ES-I3 (cell line): ENCODE data around the gene LPAR1.

Source experiments
- H3K36me3 ChIP-seq: 2 replicates; pipeline ENCODE4 v1.6.1; 2013; ENCODE audit warnings: mild to moderate bottlenecking, low read length, control low read depth, moderate library complexity; ENCODE audit not compliant: insufficient read depth
- H3K4me1 ChIP-seq: 2 replicates; pipeline ENCODE4 v1.6.1; 2013; ENCODE audit warnings: mild to moderate bottlenecking, control low read depth, low read length; ENCODE audit not compliant: insufficient read depth
- H3K9ac ChIP-seq: 2 replicates; pipeline ENCODE4 v1.6.1; 2013; ENCODE audit warnings: low read depth, mild to moderate bottlenecking, low read length, moderate library complexity
- H3K9me3 ChIP-seq: 2 replicates; pipeline ENCODE4 v1.6.1; 2013; ENCODE audit warnings: mild to moderate bottlenecking, low read length, moderate library complexity; ENCODE audit not compliant: control insufficient read depth, insufficient read depth

Gene LPAR1

DNA sequence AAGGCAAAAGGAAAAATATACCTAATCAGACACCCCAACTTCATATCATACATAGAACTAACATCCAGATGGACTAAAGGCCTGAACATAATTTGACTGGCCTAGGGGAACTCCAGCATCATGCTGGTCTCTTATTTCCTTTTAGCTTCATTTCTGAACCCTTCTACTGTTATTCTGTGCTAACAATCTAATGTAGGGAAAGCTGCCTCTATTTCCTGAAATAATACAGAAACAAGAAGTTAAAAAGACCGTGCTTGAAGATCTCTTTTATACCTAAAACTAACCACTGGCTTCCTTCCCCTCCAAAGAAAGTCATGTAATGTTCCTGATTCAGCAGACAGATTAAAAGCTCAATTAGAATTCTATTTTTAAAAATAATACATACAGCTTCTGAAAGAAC lies 36.7 kb downstream of the LPAR1 start:
- no peaks in the 10 kb centered on the region; the same call in 1 of the 2 replicates for H3K4me1 ChIP-seq
- H3K9ac ChIP-seq, result no peak overlapping the region
- H3K9me3 ChIP-seq, result no peaks in the 10 kb centered on the region; the same call in 1 of the 2 replicates
- no peaks in the 10 kb centered on the region for H3K36me3 ChIP-seq

GRCh38 chr9:111000202-111000601 lies 38.1 kb downstream of the LPAR1 start:
- Histone ChIP-seq H3K9me3 (no peaks in the 10 kb centered on the region; the same call in 1 of the 2 replicates), H3K36me3 (no peaks in the 10 kb centered on the region), H3K4me1 (no peaks in the 10 kb centered on the region; the same call in 1 of the 2 replicates), H3K9ac (no peak overlapping the region)

GRCh38 chr9:110999379-110999778 lies 38.9 kb downstream of the LPAR1 start:
- Histone ChIP-seq H3K9me3 (no peaks in the 10 kb centered on the region; the same call in 1 of the 2 replicates), H3K36me3 (no peaks in the 10 kb centered on the region), H3K4me1 (no peaks in the 10 kb centered on the region; the same call in 1 of the 2 replicates), H3K9ac (no peak overlapping the region)

GRCh38 chr9:110997847-110998246 lies 40.4 kb downstream of the LPAR1 start:
- Histone ChIP-seq H3K9ac (no peak overlapping the region), H3K4me1 (no peaks in the 10 kb centered on the region), H3K9me3 (no peaks in the 10 kb centered on the region; the same call in 1 of the 2 replicates), H3K36me3 (no peaks in the 10 kb centered on the region)

DNA sequence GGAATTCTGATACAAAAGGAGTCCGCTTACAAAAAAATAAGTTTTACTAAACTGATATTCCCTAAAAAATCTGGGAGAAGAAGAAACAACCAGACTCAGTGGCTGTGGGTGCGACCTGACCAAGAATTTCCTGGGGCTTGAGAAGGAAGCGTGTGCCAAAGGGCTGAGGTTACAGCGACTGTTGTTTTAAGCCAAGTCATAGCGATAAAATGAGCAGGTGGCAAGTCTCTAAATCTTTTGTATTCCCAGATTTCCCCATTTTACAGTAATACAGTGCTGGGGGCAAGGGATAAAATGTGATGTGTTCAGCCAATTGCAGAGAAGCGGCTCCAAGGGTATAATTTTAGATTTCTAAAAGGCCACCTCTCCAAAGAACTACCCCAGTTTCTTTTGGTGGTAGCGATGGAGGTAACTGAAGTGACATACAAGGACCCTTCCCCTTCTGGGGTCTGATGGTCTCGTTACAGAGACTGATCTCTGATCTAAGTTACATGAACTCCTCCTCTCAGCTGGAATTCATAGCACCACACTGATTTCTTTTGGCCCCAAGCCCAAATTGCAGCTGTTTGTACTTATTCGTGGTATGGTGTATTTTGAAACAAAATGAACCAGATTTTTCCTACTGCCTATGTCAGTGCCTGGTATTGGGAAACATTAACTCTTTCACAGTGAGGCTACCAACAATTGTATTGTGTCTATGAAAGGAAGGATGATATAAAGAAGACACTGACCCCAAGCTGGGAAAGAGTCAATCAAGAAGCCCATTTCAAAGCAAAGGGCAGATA lies 41.6 kb downstream of the LPAR1 start:
- Histone ChIP-seq H3K9ac (no peak overlapping the region), H3K36me3 (no peaks in the 10 kb centered on the region)

DNA sequence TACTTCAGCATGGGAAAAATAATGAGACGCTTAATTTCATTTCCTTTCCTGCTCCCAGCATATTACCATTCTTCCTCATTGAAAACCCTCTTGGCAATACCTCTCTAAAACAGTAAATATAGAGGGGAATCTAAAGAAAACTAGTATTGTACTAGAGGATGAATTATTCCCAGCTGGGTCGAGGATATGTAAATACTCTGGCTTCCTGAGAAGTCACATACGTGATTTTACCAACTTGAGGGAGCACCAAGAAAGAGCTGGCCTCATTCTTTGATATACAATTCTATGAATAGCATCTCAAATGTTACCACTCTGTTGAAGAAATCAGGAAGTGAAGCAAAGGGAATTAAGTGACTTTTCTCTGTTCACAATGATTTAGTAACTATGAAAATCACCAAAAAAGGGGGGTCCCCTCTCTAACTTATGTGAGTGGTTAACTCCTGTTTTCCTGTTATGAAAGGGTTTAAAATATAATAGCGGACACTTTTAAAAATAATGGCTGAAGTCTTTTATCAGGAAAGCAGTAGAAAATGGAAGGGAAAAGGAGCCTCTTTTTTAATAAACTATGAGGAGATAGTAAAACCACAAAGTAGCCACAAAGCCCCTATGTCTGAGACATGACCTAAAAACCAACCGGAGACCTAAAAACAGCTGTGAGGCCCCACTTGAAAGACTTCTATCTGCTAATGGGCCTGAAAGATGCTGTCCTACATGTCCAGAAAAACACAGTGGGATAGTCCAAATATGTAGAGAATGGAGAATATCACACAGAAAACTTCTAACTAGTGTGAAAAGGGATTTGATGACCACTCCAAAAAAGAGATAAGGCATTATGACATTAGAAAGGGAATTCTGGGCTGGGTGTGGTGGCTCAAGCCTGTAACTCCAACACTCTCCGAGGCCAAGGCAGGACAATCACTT lies 42.6 kb downstream of the LPAR1 start:
- Histone ChIP-seq H3K9ac (no peak overlapping the region), H3K4me1 (no peaks in the 10 kb centered on the region), H3K9me3 (no peaks in the 10 kb centered on the region; the same call in 1 of the 2 replicates), H3K36me3 (no peaks in the 10 kb centered on the region)

More for the DNA sequence above, 41.6 kb downstream of the LPAR1 start:
- no peaks in the 10 kb centered on the region; the same call in 1 of the 2 replicates for H3K9me3 ChIP-seq
- no peaks in the 10 kb centered on the region for H3K4me1 ChIP-seq

GRCh38 chr9:110994771-110995241 lies 43.5 kb downstream of the LPAR1 start:
- no peaks in the 10 kb centered on the region for H3K4me1 ChIP-seq
- no peaks in the 10 kb centered on the region; the same call in 1 of the 2 replicates for H3K9me3 ChIP-seq
- H3K9ac ChIP-seq, result no peak overlapping the region
- H3K36me3 ChIP-seq, result no peaks in the 10 kb centered on the region

GRCh38 chr9:110990481-110990880 lies 47.8 kb downstream of the LPAR1 start:
- no peaks in the 10 kb centered on the region for H3K9me3 ChIP-seq
- peaks cover 6% of the 10 kb centered on the region; the same call in 1 of the 2 replicates for H3K4me1 ChIP-seq
- no peaks in the 10 kb centered on the region for H3K36me3 ChIP-seq
- no peak overlapping the region for H3K9ac ChIP-seq

GRCh38 chr9:110986529-110986928 lies 51.7 kb downstream of the LPAR1 start:
- Histone ChIP-seq H3K9ac (no peak overlapping the region), H3K4me1 (peaks cover 10% of the 10 kb centered on the region; the same call in 1 of the 2 replicates), H3K9me3 (no peaks in the 10 kb centered on the region), H3K36me3 (no peaks in the 10 kb centered on the region)

DNA sequence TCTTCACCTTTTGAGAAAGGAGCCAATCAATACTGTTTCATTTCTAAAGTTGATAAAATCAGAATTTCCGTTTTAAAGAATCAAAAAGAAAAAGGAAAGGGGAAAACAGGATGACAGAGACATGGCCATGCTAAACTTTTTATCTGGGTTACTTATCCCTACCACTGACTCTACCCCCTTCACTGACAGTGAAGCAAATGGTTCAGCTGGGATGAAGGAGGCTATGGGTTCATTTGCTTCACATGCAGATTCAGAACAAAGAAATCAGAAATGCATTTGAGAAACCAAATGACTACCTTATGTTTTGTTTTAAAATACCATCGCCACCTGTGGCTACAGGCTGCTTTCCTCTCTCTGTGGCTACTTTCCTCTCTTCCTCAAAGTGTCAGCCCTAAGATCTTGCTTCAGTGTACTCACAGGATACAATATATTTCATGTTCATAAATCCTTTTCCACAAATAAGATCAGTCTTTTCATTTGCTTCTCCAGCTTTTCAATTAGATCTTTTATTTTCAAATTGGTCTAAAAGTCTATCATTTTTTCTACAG lies 53.3 kb downstream of the LPAR1 start:
- H3K36me3 ChIP-seq, result no peaks in the 10 kb centered on the region
- H3K9me3 ChIP-seq, result no peaks in the 10 kb centered on the region
- peaks cover 10% of the 10 kb centered on the region; the same call in 1 of the 2 replicates for H3K4me1 ChIP-seq
- H3K9ac ChIP-seq, result no peak overlapping the region

GRCh38 chr9:110980261-110980660 lies 58.0 kb downstream of the LPAR1 start:
- no peak overlapping the region for H3K9ac ChIP-seq
- no peaks in the 10 kb centered on the region for H3K9me3 ChIP-seq
- H3K36me3 ChIP-seq, result no peaks in the 10 kb centered on the region
- H3K4me1 ChIP-seq, result peaks cover 1% of the 10 kb centered on the region; the same call in 1 of the 2 replicates

DNA sequence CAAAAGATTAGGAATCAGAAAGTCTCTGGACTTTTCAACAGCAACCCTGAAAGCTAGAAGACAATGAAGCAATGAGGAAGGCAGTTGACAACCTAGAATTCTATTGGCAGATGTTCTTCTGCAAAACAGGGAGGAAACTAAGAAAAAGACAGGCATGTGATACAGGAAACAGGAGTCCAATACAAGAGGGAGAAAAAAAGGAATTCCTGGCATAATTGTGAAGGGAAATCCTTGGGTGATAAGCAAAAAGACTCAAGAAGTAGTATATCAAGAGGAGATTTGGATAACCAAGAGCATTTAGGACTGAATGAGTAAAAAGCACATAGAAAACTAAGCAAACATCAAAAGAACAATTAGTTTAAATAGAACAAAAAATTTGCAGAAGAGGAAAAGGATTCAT lies 58.6 kb downstream of the LPAR1 start:
- H3K9me3 ChIP-seq, result no peaks in the 10 kb centered on the region

GRCh38 chr9:110978516-110978915 lies 59.8 kb downstream of the LPAR1 start:
- H3K36me3 ChIP-seq, result no peaks in the 10 kb centered on the region
- no peak overlapping the region for H3K9ac ChIP-seq
- no peaks in the 10 kb centered on the region for H3K9me3 ChIP-seq
- no peaks in the 10 kb centered on the region for H3K4me1 ChIP-seq

More for the DNA sequence above, 58.6 kb downstream of the LPAR1 start:
- no peak overlapping the region for H3K9ac ChIP-seq
- no peaks in the 10 kb centered on the region for H3K36me3 ChIP-seq
- no peaks in the 10 kb centered on the region; the same call in 1 of the 2 replicates for H3K4me1 ChIP-seq

- Histone ChIP-seq H3K9ac (no peak overlapping the region), H3K9me3 (no peaks in the 10 kb centered on the region), H3K4me1 (peaks cover 2% of the 10 kb centered on the region; the same call in 1 of the 2 replicates), H3K36me3 (no peaks in the 10 kb centered on the region)
Measured at GRCh38 chr9:110977259-110977709, 61.0 kb downstream of the LPAR1 start.
